GM18507 (cell line): Measurements from ENCODE around the gene ZNF18.

ENCODE experiments used
- DNase-seq: peaks from one replicate; pipeline ENCODE4 v3.0.0; 2011; ENCODE audit warnings: low read depth; ENCODE audit not compliant: insufficient read length; ENCODE audit errors: extremely low spot score
- FAIRE-seq: peaks from 2 replicates; lab custom pipeline; 2011; peaks lifted over from hg19 to GRCh38; lab: Jason Lieb, UNC

ZNF18 gene

DNA sequence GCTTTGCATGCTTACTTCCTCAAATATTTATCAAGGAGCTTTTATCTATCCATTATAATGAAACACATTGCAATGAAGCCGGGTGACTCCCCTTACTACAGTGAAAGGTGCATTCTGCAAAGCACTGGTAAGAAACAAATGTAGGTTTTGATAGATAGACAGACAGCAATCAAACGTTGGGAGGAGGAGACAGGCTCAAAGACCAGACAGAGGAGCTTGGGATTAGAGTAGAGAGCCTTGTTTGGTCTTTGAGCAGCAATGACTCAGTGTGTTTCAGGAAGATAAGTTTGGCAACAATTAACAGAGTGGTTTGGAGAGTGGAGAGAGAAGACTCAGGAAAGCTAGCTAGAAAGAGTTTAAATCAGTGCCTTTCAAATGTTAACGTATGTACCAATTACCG is 68.8 kb downstream of the ZNF18 start:
- FAIRE-seq (no peak), DNase-seq (no peak)
